ENCODE measurements around the gene ACADVL.

DNA sequence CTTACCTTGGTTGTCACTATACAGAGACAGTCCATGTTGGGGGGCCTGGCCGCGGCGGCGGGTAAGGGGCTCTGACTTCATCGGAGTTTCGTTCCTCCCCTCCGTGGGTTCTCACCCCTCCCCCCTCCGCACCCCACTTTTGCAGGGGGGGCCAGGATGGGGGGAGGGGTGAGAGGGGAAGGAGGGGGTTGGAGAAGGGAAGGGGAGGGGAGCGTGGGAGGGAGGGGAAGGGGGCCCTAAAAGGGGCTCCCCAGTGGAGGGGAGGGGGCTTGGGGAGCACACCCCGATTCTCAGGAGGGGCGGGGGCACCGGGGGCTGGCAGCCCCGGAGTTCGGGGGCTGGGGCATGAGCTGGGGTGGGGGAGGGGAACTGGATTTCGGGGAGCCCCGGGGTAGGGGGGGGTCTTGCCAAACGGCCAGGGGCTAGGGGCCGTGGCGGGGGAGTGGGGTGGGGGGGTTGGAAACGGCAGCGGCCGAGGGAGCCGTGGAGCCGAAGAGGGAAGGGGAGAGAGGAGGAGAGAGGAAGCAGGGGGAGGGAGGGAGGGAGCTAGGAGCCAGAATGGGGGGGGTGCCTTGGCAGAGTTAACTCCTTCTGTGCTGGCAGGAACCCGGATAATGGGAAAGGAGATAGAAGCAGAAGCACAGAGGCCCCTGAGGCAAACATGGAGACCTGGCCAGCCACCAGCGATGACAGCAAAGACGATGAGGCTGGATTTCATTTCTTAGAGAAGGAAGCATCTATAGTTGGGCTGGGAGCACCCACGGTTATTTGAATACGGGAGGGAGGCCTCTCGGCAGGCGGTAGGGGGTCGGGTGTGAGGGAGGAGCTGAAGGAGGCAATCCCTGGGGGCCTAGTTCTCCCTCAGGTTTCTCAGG lies 2.4 kb upstream of the ACADVL start:
- TF ChIP-seq, protein P1, sequence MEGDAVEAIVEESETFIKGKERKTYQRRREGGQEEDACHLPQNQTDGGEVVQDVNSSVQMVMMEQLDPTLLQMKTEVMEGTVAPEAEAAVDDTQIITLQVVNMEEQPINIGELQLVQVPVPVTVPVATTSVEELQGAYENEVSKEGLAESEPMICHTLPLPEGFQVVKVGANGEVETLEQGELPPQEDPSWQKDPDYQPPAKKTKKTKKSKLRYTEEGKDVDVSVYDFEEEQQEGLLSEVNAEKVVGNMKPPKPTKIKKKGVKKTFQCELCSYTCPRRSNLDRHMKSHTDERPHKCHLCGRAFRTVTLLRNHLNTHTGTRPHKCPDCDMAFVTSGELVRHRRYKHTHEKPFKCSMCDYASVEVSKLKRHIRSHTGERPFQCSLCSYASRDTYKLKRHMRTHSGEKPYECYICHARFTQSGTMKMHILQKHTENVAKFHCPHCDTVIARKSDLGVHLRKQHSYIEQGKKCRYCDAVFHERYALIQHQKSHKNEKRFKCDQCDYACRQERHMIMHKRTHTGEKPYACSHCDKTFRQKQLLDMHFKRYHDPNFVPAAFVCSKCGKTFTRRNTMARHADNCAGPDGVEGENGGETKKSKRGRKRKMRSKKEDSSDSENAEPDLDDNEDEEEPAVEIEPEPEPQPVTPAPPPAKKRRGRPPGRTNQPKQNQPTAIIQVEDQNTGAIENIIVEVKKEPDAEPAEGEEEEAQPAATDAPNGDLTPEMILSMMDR (IDR thresholded peaks at IDR 0.05): no peak
- TF ChIP-seq POLR2A (IDR thresholded peaks at IDR 0.05) (no peak), POLR2AphosphoS5 (IDR thresholded peaks at IDR 0.05) (no peak)
